WTC11 (cell line): ENCODE measurements around the gene FAM118B.

Experiments used
- ATF2 ChIP-seq: sonication (generic); formaldehyde crosslinking; IDR thresholded peaks from 2 replicates; pipeline ENCODE4 v1.8.1; 2022; ENCODE audit warnings: low read depth, missing genetic modification reagents, borderline replicate concordance
- CTCF ChIP-seq: fragments of 200-600 bp; IDR thresholded peaks from 2 replicates; pipeline ENCODE4 v1.8.0; 2022; ENCODE audit warnings: antibody characterized with exemption
- FOXJ3 ChIP-seq: sonication (generic); formaldehyde crosslinking; IDR thresholded peaks from 2 replicates; pipeline ENCODE4 v1.9.0; 2021; ENCODE audit warnings: missing genetic modification reagents, mild to moderate bottlenecking, borderline replicate concordance
- TCF7 ChIP-seq: sonication (generic); formaldehyde crosslinking; IDR thresholded peaks from 2 replicates; pipeline ENCODE4 v1.8.0; 2022; ENCODE audit warnings: mild to moderate bottlenecking, low read depth, missing genetic modification reagents, moderate library complexity
- ZNF423 ChIP-seq: fragments of 250-450 bp; sonication (Bioruptor Pico); IDR thresholded peaks from 2 replicates; pipeline ENCODE4 v2.1.2; 2022; ENCODE audit warnings: mild to moderate bottlenecking, moderate library complexity
- ZNF532 ChIP-seq: fragments of 250-450 bp; sonication (Bioruptor Pico); IDR thresholded peaks from 2 replicates; pipeline ENCODE4 v1.9.0; 2021; ENCODE audit warnings: mild to moderate bottlenecking, borderline replicate concordance

GRCh38 chr11:126175393-126175792, 36.2 kb upstream of the FAM118B start:
- TF ChIP-seq ATF2 (no peak), CTCF (no peak), ZNF423 (CRISPR knock-in tag) (no peak), FOXJ3 (CRISPR knock-in tag) (no peak), TCF7 (no peak), ZNF532 (CRISPR knock-in tag) (no peak)
